ENCODE measurements around the gene PHC3.

DNA sequence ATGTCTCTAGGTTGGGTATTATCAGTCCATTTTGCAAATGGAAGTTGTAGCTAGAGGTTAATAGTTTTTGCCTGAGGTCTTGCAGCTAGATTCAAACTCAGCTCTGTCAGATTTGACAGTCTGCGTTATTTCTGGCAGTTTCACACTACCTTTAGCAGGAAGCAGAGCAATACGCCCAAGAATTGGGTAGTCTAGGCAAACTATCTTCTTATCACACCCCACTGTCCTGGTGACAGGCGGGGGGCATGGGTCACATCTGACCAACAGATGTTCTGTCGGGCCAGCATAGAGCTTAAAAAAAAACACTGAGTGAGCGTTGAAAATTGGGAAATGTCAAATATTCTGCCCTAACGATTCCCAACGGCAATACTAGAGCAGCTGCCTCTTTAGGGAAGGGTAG is 138.0 kb downstream of the PHC3 start:
- TF ChIP-seq POLR2A (IDR thresholded peaks at IDR 0.05), result no peak
- TF ChIP-seq CTCF (IDR thresholded peaks at IDR 0.05), result no peak
